Neural crest cell (in vitro differentiated cells): ENCODE measurements around the gene UBE2I. TPM values are rescaled to one million over a fixed set of nuclear protein-coding genes. Genes with fewer than 3 reads are reported as not detected.

Experiments used
- DNase-seq: peaks from one replicate; pipeline ENCODE4 v3.0.0; 2021; ENCODE audit warnings: low read depth, mixed read lengths, low spot score
- H3K27ac Mint-ChIP-seq: one replicate; pipeline ENCODE4 v1.8.0; 2021; ENCODE audit warnings: mild to moderate bottlenecking, mixed read lengths; ENCODE audit not compliant: unreplicated experiment
- H3K27me3 Mint-ChIP-seq: 2 replicates; pipeline ENCODE4 v1.8.0; 2021; ENCODE audit warnings: low read depth, mild to moderate bottlenecking, mixed read lengths
- H3K36me3 Mint-ChIP-seq: 2 replicates; pipeline ENCODE4 v1.8.0; 2021; ENCODE audit warnings: low read depth, mild to moderate bottlenecking, mixed read lengths
- H3K4me1 Mint-ChIP-seq: 2 replicates; pipeline ENCODE4 v1.8.0; 2021; ENCODE audit warnings: mixed read lengths
- H3K4me3 Mint-ChIP-seq: one replicate; pipeline ENCODE4 v1.8.0; 2021; ENCODE audit warnings: mild to moderate bottlenecking, mixed read lengths
- H3K9me3 Mint-ChIP-seq: 2 replicates; pipeline ENCODE4 v1.8.0; 2021; ENCODE audit warnings: mixed read lengths
- CTCF ChIP-seq: fragments of 200-600 bp; sonication (generic); conservative IDR thresholded peaks from 2 replicates; pipeline ENCODE4 v1.5.0; 2021; ENCODE audit warnings: antibody characterized with exemption, mild to moderate bottlenecking
- total RNA-seq: library from RNA; stranded (reverse); gene quantifications from 2 replicates; pipeline ENCODE4 v1.2.1, GENCODE V29; 2021

Gene UBE2I
- total RNA-seq, 1 donor from 2014 or later = 301 TPM

GRCh38 chr16:1297018-1297696, 12.3 kb upstream of the UBE2I start:
- Mint-ChIP-seq H3K9me3 (no peaks in the 10 kb centered on the region), H3K27ac (no peak overlapping the region), H3K36me3 (no peaks in the 10 kb centered on the region), H3K4me1 (no peaks in the 10 kb centered on the region), H3K4me3 (no peak overlapping the region), H3K27me3 (peaks cover 45% of the 10 kb centered on the region)
- no peak for DNase-seq
- no peak for TF ChIP-seq CTCF

DNA sequence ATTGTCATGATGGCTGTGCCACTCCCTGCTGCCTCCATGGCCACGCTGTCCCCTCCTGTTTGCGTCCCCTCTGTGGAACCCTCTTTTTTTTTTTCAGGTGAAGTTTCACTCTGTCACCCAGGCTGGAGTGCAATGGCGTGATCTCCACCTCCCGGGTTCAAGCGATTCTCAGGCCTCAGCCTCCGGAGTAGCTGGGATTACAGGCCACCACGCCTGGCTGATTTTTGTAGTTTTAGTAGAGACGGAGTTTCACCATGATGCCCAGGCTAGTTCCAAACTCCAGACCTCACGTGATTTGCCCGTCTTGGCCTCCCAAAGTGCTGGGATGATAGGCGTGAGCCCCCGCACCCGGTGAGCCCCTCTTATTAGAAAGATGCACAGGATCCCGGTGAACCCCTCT, 11.0 kb upstream of the UBE2I start:
- no peak overlapping the region for H3K27ac Mint-ChIP-seq
- H3K36me3 Mint-ChIP-seq = no peaks in the 10 kb centered on the region
- no peaks in the 10 kb centered on the region for H3K4me1 Mint-ChIP-seq
- H3K9me3 Mint-ChIP-seq = no peaks in the 10 kb centered on the region
- H3K27me3 Mint-ChIP-seq = peaks cover 47% of the 10 kb centered on the region
- DNase-seq = no peak
- no peak overlapping the region for H3K4me3 Mint-ChIP-seq
- no peak for TF ChIP-seq CTCF

DNA sequence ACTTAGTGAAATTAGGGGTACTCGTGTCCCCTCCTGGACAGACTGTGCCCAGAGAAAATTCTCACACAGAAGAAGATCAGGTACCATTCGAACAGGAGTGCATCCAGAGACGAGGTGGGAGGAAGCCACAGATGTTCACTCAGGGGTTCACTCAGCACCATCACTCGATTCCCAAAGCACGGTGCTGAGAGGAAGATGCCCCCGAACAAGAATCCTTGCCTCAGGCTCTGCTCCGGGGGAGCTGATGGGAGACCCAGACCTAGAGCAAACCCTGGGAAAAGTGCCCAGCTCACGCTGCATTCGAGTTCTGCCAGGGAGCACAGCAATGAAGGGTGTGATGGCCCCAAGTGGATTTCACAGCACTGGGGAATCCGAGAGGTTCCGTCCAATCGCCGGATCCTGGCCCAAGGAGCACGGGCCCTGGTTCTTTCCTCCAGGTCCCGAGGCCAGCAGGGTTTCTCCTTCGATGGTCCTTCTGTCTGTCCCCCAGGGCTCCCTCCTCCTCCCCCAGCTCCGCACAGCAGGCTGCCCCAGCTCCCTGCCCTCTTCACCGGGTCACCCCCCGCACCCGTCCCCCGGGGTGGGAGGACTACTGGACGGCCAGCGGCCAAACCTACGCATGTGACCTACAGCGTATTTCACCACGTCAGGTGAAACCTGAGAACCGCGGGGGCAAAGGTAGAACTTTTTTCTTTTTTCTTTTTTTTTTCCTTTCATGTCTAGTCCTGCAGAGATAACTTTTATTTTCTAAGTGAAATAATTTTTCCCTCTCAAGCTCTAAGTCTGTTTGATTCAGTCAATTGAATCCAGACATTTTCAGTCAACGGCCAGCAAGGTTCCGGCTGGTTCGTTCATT, 10.2 kb upstream of the UBE2I start:
- Mint-ChIP-seq H3K4me1 (no peaks in the 10 kb centered on the region), H3K9me3 (no peaks in the 10 kb centered on the region), H3K27me3 (peaks cover 52% of the 10 kb centered on the region), H3K27ac (no peak overlapping the region), H3K36me3 (no peaks in the 10 kb centered on the region), H3K4me3 (no peak overlapping the region)
- DNase-seq = no peak
- no peak for TF ChIP-seq CTCF

DNA sequence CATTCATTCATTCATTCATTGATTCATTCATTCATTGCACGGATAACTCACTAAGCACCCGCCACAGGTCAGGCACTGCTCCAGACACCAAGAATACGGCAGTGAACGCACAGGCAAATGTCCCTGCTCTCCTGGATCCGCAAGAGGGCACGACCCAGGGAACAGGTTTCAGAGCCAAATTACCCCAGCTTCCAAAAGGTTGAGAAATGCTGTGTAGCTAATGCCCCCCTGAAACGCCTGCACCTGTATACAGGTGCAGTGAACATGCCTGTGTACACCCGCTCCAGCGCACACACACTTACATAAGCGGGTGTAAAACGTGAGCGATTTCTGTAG, 9.6 kb upstream of the UBE2I start:
- H3K27ac Mint-ChIP-seq = no peak overlapping the region
- H3K4me3 Mint-ChIP-seq = no peak overlapping the region
- H3K36me3 Mint-ChIP-seq = no peaks in the 10 kb centered on the region
- DNase-seq = no peak
- no peaks in the 10 kb centered on the region for H3K4me1 Mint-ChIP-seq
- peaks cover 52% of the 10 kb centered on the region for H3K27me3 Mint-ChIP-seq
- TF ChIP-seq CTCF = no peak
- no peaks in the 10 kb centered on the region for H3K9me3 Mint-ChIP-seq

GRCh38 chr16:1300664-1301476, 8.6 kb upstream of the UBE2I start:
- no peaks in the 10 kb centered on the region for H3K4me1 Mint-ChIP-seq
- no peaks in the 10 kb centered on the region for H3K9me3 Mint-ChIP-seq
- no peak overlapping the region for H3K27ac Mint-ChIP-seq
- DNase-seq = peak; percentile 85
- TF ChIP-seq CTCF = peak; percentile 86
- H3K36me3 Mint-ChIP-seq = no peaks in the 10 kb centered on the region
- H3K27me3 Mint-ChIP-seq = peaks cover 46% of the 10 kb centered on the region
- H3K4me3 Mint-ChIP-seq = no peak overlapping the region
